Erythroblast (primary cell): ENCODE data around the gene BCL2L13.

Experiments used
- GATA1 ChIP-seq: IDR thresholded peaks from 2 replicates; pipeline ENCODE4 v1.6.1; 2011; ENCODE audit warnings: low read depth, mild to moderate bottlenecking, control low read depth, low read length, moderate library complexity
- POLR2A ChIP-seq: IDR thresholded peaks from 2 replicates; pipeline ENCODE4 v1.6.1; 2011; ENCODE audit warnings: mild to moderate bottlenecking, low read length

GRCh38 chr22:17631076-17631565 is 7.4 kb upstream of the BCL2L13 start:
- no peak for TF ChIP-seq POLR2A
- no peak for TF ChIP-seq GATA1
